D721Med (cell line): ENCODE measurements around the gene IER3IP1.
"Not testable (repeated sequence)": the region's sequence is repeated elsewhere in the genome, so short reads cannot be mapped to it uniquely, and the experiment has no call there.

Source experiments
- DNase-seq: peaks from one replicate; pipeline ENCODE4 v3.0.0; 2011; ENCODE audit warnings: low spot score; ENCODE audit not compliant: insufficient read length
- FAIRE-seq: peaks from 2 replicates; lab custom pipeline; 2011; peaks lifted over from hg19 to GRCh38; lab: Jason Lieb, UNC
- TF ChIP-seq, protein P1 (sequence below): IDR thresholded peaks from 2 replicates; pipeline ENCODE4 v1.5.1; 2012; ENCODE audit warnings: mild to moderate bottlenecking, control low read depth; ENCODE audit not compliant: insufficient read depth; ENCODE audit errors: missing control alignments

IER3IP1 gene

DNA sequence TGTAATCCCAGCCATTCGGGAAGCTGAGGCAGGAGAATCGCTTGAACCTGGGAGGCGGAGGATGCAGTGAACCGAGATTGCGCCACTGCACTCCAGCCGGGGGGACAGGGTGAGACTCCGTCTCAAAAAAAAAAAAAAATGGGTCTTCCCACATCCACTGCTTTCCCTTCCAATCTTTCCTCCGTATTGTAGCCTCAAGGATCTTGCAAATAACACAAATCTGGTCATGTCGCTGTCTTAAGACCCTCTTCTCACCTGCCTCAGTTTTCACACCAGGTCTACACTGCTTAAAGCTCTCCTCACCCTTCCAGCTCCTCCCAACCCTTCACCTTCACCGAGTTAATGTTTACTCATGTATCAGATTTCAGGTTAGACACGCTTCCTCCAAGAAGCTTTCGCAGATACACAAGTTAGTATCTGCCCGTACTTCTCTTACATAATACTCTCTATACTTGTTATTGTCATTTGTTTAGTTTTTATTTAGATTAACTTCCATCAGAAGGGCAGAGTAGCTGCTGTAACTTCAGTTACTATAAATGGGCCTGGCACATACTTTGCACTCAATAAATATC lies 1.5 kb downstream of the IER3IP1 start:
- TF ChIP-seq, protein P1, sequence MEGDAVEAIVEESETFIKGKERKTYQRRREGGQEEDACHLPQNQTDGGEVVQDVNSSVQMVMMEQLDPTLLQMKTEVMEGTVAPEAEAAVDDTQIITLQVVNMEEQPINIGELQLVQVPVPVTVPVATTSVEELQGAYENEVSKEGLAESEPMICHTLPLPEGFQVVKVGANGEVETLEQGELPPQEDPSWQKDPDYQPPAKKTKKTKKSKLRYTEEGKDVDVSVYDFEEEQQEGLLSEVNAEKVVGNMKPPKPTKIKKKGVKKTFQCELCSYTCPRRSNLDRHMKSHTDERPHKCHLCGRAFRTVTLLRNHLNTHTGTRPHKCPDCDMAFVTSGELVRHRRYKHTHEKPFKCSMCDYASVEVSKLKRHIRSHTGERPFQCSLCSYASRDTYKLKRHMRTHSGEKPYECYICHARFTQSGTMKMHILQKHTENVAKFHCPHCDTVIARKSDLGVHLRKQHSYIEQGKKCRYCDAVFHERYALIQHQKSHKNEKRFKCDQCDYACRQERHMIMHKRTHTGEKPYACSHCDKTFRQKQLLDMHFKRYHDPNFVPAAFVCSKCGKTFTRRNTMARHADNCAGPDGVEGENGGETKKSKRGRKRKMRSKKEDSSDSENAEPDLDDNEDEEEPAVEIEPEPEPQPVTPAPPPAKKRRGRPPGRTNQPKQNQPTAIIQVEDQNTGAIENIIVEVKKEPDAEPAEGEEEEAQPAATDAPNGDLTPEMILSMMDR = no peak
- FAIRE-seq (no peak), DNase-seq (no peak)

GRCh38 chr18:47172476-47172875 lies 3.7 kb downstream of the IER3IP1 start:
- TF ChIP-seq, protein P1 = no peak
- peak; percentile 29 for FAIRE-seq

DNA sequence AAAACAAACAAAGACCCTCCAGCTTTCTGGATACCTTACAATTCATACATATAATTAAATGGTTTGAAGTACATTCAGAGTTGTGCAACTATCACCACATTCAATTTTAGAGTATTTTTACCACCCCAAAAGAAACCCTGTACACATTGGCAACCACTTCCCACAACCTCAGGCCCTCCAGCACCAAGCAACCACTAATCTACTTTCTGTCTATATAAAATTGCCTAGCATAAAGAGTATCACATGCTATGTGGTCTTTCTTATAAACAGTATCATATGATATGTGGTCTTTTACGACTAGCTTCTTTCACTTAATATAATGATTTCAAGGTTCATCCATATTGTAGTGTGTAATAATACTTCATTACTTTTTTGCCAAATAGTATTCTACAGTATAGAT lies 7.3 kb downstream of the IER3IP1 start:
- TF ChIP-seq, protein P1 = no peak
- DNase-seq (no peak), FAIRE-seq (peak; percentile 32)

More at GRCh38 chr18:47172476-47172875, 3.7 kb downstream of the IER3IP1 start:
- DNase-seq = no peak

- FAIRE-seq (no peak), DNase-seq (no peak)
- TF ChIP-seq, protein P1 = no peak
Measured at GRCh38 chr18:47168509-47168908, 7.7 kb downstream of the IER3IP1 start.

DNA sequence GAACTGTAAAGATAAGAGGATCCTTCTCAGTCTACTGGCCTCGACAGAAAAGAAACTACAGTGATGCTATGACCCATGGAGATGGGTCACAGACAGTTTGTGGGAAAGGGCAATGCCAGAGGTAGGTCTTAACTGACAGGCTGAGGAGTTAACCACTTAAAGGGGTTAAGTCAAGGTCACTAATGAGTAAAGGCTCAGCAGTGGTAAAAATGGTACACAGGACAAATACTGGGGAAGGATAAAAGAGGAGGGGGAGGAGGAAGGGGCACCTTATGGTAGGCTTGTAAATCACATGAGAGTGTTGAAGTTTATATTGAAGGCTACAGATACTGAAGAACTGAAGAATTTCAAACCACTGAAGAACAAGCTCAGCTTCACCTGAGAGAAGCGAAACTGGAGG lies 9.9 kb downstream of the IER3IP1 start:
- FAIRE-seq (no peak), DNase-seq (no peak)
- TF ChIP-seq, protein P1 = no peak

GRCh38 chr18:47163241-47163640 lies 12.9 kb downstream of the IER3IP1 start:
- TF ChIP-seq, protein P1 = no peak
- FAIRE-seq (peak; percentile 48), DNase-seq (no peak)

- TF ChIP-seq, protein P1 = no peak
- DNase-seq (no peak), FAIRE-seq (no peak)
Measured at GRCh38 chr18:47160256-47160655, 15.9 kb downstream of the IER3IP1 start.

DNA sequence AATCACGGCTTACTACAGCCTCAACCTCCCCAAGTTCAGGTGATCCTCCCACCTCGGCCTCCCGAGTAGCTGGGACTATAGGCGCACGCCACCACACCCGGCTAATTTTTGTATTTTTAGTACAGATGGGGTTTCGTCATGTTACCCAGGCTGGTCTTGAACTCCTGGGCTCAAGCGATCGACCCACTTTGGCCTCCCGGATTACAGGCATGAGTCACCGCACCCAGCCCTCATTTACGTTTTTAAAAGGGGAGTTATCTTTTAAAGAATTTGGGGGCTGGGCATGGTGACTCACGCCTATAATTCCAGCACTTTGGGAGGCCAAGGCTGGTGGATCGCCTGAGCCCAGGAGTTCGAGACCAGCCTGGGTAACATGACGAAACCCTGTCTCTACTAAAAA lies 17.8 kb downstream of the IER3IP1 start:
- FAIRE-seq, DNase-seq: not testable (repeated sequence)
